A549 (cell line): ENCODE results near the gene CCL7. TPM values are rescaled to one million over a fixed set of nuclear protein-coding genes. Genes with fewer than 3 reads are reported as not detected.
A peak's percentile ranks its signal among the peaks of the same experiment; 100 is the strongest.

ENCODE experiments used
- ATAC-seq, 2 experiments: fragments of 200-7000 bp in 1 of 2; fragments of >200 bp in 1 of 2; cut with Nextera tagmentation in 1 of 2; cut with Tn5 transposase in 1 of 2; 3 replicates each; pipeline versions ENCODE4 v1.8.0 to v1.9.1; 2018 to 2020; ENCODE audit warnings: mild to moderate bottlenecking in 1 of 2, moderate library complexity in 1 of 2
- CTCF ChIA-PET: fragments of 300-600 bp; sonication (Branson Sonifier 250); formaldehyde crosslinking; extraction: SDS; loops from one replicate; lab custom pipeline; 2021; ENCODE audit warnings: antibody characterized with exemption, inconsistent platforms; lab: Yijun Ruan, JAX
- POLR2A ChIA-PET: fragments of 350-600 bp; formaldehyde crosslinking; extraction: SDS; loops from one replicate; lab custom pipeline; 2021; ENCODE audit warnings: antibody characterized with exemption, inconsistent platforms; lab: Yijun Ruan, JAX
- DNase-seq, 2 experiments: peaks; one replicate each; pipeline versions ENCODE4 v3.0.0 to v3.0.0-alpha.2; 2011 to 2016; ENCODE audit warnings: low read depth in 1 of 2, low spot score in 1 of 2
- FAIRE-seq: peaks from 2 replicates; lab custom pipeline; 2011; peaks lifted over from hg19 to GRCh38; lab: Jason Lieb, UNC
- H3K27ac ChIP-seq, 2 experiments: fragments of >200 bp; sonication (Bioruptor Twin); formaldehyde crosslinking; 3 replicates each; pipeline ENCODE4 v1.5.1; 2016 to 2017
- H3K4me1 ChIP-seq: fragments of >200 bp; sonication (Bioruptor Twin); formaldehyde crosslinking; 3 replicates; pipeline ENCODE4 v1.6.1; 2016
- H3K4me2 ChIP-seq: fragments of >200 bp; sonication (Bioruptor Twin); formaldehyde crosslinking; 3 replicates; pipeline ENCODE4 v1.6.1; 2016
- H3K4me3 ChIP-seq: fragments of >200 bp; sonication (Bioruptor Twin); formaldehyde crosslinking; 3 replicates; pipeline ENCODE4 v1.5.1; 2016
- H3K9me3 ChIP-seq: fragments of >200 bp; sonication (Bioruptor Twin); formaldehyde crosslinking; 3 replicates; pipeline ENCODE4 v1.6.1; 2016
- CBX8 ChIP-seq: fragments of 200-600 bp; sonication (generic); IDR thresholded peaks from 2 replicates; pipeline ENCODE4 v1.6.1; 2016
- FOSL2 ChIP-seq, 2 experiments: fragments of 450-650 bp in 1 of 2; fragments of >200 bp in 1 of 2; sonication (Bioruptor Twin) in 1 of 2; formaldehyde crosslinking; IDR thresholded peaks; 2 replicates each; pipeline versions ENCODE4 v1.5.0 to v1.6.1; 2016 to 2020; ENCODE audit warnings: mild to moderate bottlenecking in 1 of 2, moderate library complexity in 1 of 2
- FOXS1 ChIP-seq: fragments of 250-450 bp; sonication (Bioruptor Pico); IDR thresholded peaks from 2 replicates; pipeline ENCODE4 v1.5.0; 2020; ENCODE audit warnings: mild to moderate bottlenecking, moderate library complexity
- GATA3 ChIP-seq: IDR thresholded peaks from 2 replicates; pipeline ENCODE4 v1.6.1; 2012; ENCODE audit warnings: borderline replicate concordance
- HDAC2 ChIP-seq: fragments of 200-600 bp; sonication (generic); IDR thresholded peaks from 2 replicates; pipeline ENCODE4 v1.6.1; 2016
- HOXB5 ChIP-seq: fragments of 250-450 bp; sonication (Bioruptor Pico); IDR thresholded peaks from 2 replicates; pipeline ENCODE4 v1.5.0; 2020; ENCODE audit warnings: mild to moderate bottlenecking, moderate library complexity
- KDM1A ChIP-seq: fragments of 200-600 bp; sonication (generic); IDR thresholded peaks from 2 replicates; pipeline ENCODE4 v1.6.1; 2016; ENCODE audit warnings: low read depth, mild to moderate bottlenecking
- MYC ChIP-seq: IDR thresholded peaks from 2 replicates; pipeline ENCODE4 v1.6.1; 2012; ENCODE audit warnings: mild to moderate bottlenecking, inconsistent platforms, low read length, improper control_type of control experiment, borderline replicate concordance
- NPAS2 ChIP-seq: fragments of 250-450 bp; sonication (Bioruptor Pico); IDR thresholded peaks from 2 replicates; pipeline ENCODE4 v1.8.0; 2022; ENCODE audit warnings: mild to moderate bottlenecking, moderate library complexity, borderline replicate concordance
- NR3C1 ChIP-seq: fragments of >200 bp; sonication (Bioruptor Twin); formaldehyde crosslinking; IDR thresholded peaks from 3 replicates; pipeline ENCODE4 v1.6.1; 2017
- PHF8 ChIP-seq: fragments of 200-600 bp; sonication (generic); IDR thresholded peaks from 2 replicates; pipeline ENCODE4 v1.6.1; 2016; ENCODE audit warnings: low read depth, mild to moderate bottlenecking, antibody characterized with exemption, moderate library complexity, borderline replicate concordance
- POLR2A ChIP-seq: IDR thresholded peaks from 2 replicates; pipeline ENCODE4 v1.6.1; 2012; ENCODE audit warnings: mild to moderate bottlenecking, low read length
- RAD21 ChIP-seq, 2 experiments: fragments of >200 bp in 1 of 2; sonication (Bioruptor Twin) in 1 of 2; formaldehyde crosslinking in 1 of 2; IDR thresholded peaks in 1 of 2; conservative IDR thresholded peaks in 1 of 2; 2 replicates in 1 of 2; 3 replicates in 1 of 2; pipeline ENCODE4 v1.6.1; 2012 to 2018; ENCODE audit warnings: inconsistent platforms in 1 of 2
- TFCP2L1 ChIP-seq: fragments of 250-450 bp; sonication (Bioruptor Pico); IDR thresholded peaks from 2 replicates; pipeline ENCODE4 v1.5.0; 2021; ENCODE audit warnings: mild to moderate bottlenecking
- ZC3H11A ChIP-seq: fragments of 450-650 bp; IDR thresholded peaks from 2 replicates; pipeline ENCODE4 v1.6.1; 2014; ENCODE audit warnings: antibody characterized with exemption, mild to moderate bottlenecking
- ZFP36 ChIP-seq: fragments of 450-650 bp; IDR thresholded peaks from 2 replicates; pipeline ENCODE4 v1.6.1; 2014; ENCODE audit warnings: borderline replicate concordance; ENCODE audit not compliant: partially characterized antibody
- ZNF302 ChIP-seq: fragments of 250-450 bp; sonication (Bioruptor Pico); IDR thresholded peaks from 2 replicates; pipeline ENCODE4 v1.9.0; 2021; ENCODE audit warnings: inconsistent platforms, mild to moderate bottlenecking, moderate library complexity
- ZSCAN20 ChIP-seq: fragments of 250-450 bp; sonication (Bioruptor Pico); IDR thresholded peaks from 2 replicates; pipeline ENCODE4 v1.8.0; 2022; ENCODE audit warnings: mild to moderate bottlenecking, moderate library complexity
- WGBS: methylation state at CpG from one replicate; pipeline ENCODE4 v1.1.6; 2017; ENCODE audit errors: missing lambda C conversion rate; 5-methylcytosine and 5-hydroxymethylcytosine counted together
- polyA plus RNA-seq, 4 experiments: library from polyadenylated mRNA; depleted of rRNA in 3 of 4; stranded (reverse); fragments of >200 nt; fragmentation: RNase III in 1 of 4; extraction: RNeasy Plus Mini Kit Qiagen cat#74134 plus additional on column Dnase treatment in 1 of 4; gene quantifications; 2 replicates in 3 of 4; 3 replicates in 1 of 4; pipeline ENCODE4 v1.2.3, GENCODE V29; 2011 to 2017
- TF ChIP-seq, protein P1 (sequence below): IDR thresholded peaks from 2 replicates; pipeline ENCODE4 v1.6.1; 2012; ENCODE audit warnings: low read depth, borderline replicate concordance
- TF ChIP-seq, protein P2 (sequence below): fragments of >200 bp; sonication (Bioruptor Twin); formaldehyde crosslinking; IDR thresholded peaks from 2 replicates; pipeline ENCODE4 v1.6.1; 2016

CCL7 gene
- polyA plus RNA-seq, 2 of the 4 experiments (the other 2 are of a cell fraction), result 0.17 TPM; not detected in 1

DNA sequence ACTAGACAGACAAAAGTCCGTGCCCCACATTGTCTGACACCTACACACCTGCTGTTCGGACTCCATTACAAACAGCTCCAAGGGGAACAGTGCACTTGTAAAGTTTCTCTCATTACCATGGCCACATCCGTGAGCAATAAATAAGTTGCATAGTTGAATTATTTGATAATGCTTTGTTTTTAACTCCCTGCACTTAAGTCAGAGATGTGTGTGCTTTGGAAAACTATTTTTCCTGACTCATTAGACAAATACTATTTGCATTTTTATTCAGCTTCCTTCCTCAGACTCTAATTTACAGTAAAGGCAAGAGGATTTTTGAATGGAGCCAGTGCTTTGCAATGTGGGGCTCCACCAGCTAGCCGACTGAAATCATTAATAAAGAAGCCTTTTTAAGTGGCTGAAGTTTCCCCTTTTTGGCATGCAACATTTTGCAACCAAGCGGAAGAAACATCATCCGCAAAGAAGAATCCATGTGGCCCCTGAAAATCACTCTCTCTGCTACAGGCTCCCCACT, 21.5 kb upstream of the CCL7 start:
- ATAC-seq (peak in 1 of 2 experiments; percentile 8; a peak in 2 of 6 replicates), DNase-seq (peak in 1 of 2 experiments; percentile 55), FAIRE-seq (peak; percentile 23)
- WGBS, result 42% methylated on average over 6 of the region's 6 CpGs
- ChIA-PET CTCF (interaction anchor here (1.2 to 9.4 kb wide), 5 partner anchors 18 to 113 kb away, joined by 3 to 57 read pairs (median 7); partner anchors contain the start of gene CCL1), POLR2A (no interaction called here)
- Histone ChIP-seq H3K27ac (peak overlapping the region; percentile 55 to 87; a peak in 5 of 6 replicates), H3K4me1 (peaks cover 57% of the 10 kb centered on the region), H3K9me3 (no peaks in the 10 kb centered on the region), H3K4me3 (no peak overlapping the region), H3K4me2 (peak overlapping the region; percentile 59)
- TF ChIP-seq NPAS2, result no peak
- no peak for TF ChIP-seq FOSL2 (IDR thresholded peaks at IDR 0.05)
- TF ChIP-seq FOSL2 (CRISPR knock-in tag; IDR thresholded peaks at IDR 0.05), result peak; percentile 69
- no peak for TF ChIP-seq MYC

DNA sequence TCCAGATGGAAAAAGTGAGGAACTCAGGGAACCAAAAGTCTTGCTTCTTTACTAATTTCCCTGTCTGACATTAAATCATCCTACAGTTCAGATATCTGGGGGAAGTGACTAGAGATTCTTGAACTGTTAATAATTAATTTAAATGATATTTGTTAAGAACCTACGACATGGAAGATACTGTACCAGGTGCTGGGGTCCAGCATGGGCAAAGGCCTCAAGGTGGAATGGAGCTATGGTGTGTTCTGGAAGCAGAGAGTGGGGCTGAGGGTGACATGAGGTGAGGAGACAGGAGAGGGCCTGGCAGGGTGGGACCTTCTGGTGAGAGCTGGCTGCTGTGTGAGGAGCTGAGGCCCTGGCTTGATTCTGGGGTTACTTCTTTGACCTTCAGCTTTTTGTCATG, 21.0 kb upstream of the CCL7 start:
- CTCF ChIA-PET, result interaction anchor here (1.0 to 9.4 kb wide), 7 partner anchors 14 to 112 kb away, joined by 3 to 57 read pairs (median 5); partner anchors contain the start of gene CCL1
- 0% methylated on average over 1 of the region's 1 CpG for WGBS
- POLR2A ChIA-PET, result no interaction called here

DNA sequence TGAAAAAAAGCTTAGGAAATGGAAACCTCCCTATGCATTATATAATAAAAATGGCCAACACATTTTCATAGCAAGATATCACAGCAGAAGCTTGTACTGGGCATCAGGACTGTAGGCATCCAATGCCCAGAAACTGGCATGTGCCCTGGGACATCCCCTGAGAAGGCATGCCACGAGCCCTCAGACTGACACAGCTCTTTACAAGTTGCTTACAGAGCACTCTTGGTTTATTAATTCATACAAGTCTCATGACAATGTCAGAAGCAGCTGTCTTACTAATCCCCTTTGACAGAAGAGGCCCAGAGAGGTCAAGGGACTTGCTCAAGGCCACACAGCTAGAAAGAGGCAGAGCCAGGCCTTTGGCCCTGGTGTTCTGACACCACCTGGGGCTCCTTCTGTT, 20.5 kb upstream of the CCL7 start:
- WGBS, result 57% methylated on average over 1 of the region's 1 CpG
- TF ChIP-seq HOXB5 (CRISPR knock-in tag) (no peak), ZFP36 (peak; percentile 35)
- TF ChIP-seq, all 56 proteins: peak for 1
- Histone ChIP-seq H3K9me3 (no peaks in the 10 kb centered on the region), H3K4me1 (peaks cover 66% of the 10 kb centered on the region), H3K4me3 (no peak overlapping the region), H3K4me2 (peak overlapping the region; percentile 59), H3K27ac (peak overlapping the region; percentile 55 to 87)
- ChIA-PET POLR2A (no interaction called here), CTCF (interaction anchor here (1.0 to 9.4 kb wide), 6 partner anchors 14 to 112 kb away, joined by 3 to 57 read pairs (median 6); partner anchors contain the start of gene CCL1)
- ATAC-seq (no peak), FAIRE-seq (no peak), DNase-seq (no peak)

More for the DNA sequence above, 21.0 kb upstream of the CCL7 start:
- no peak for FAIRE-seq
- Histone ChIP-seq H3K27ac (peak overlapping the region; percentile 55 to 87), H3K4me3 (no peak overlapping the region), H3K9me3 (no peaks in the 10 kb centered on the region), H3K4me1 (peaks cover 62% of the 10 kb centered on the region), H3K4me2 (peak overlapping the region; percentile 59)
- ATAC-seq, result no peak
- TF ChIP-seq PHF8, result no peak
- DNase-seq, result no peak

DNA sequence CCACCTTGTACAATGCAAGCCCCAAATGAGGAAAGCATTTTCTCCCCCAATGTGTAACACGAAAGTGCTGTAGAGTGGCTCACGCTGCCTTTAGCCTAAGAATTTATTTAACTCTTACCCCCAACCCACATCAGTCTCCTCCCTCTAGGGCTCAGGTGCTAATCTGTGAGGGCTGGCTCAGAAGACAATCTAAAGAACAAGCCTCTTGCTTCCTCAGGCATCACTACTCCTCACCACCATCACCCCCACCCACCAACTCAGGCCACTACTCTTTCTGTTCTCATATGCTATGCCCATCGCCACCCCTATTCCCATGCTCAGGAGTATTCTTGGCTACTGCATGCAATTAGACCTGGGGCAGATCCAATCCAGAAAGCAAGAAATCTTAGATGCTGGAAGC, 18.8 kb upstream of the CCL7 start:
- TF ChIP-seq, protein P1, sequence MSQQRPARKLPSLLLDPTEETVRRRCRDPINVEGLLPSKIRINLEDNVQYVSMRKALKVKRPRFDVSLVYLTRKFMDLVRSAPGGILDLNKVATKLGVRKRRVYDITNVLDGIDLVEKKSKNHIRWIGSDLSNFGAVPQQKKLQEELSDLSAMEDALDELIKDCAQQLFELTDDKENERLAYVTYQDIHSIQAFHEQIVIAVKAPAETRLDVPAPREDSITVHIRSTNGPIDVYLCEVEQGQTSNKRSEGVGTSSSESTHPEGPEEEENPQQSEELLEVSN, result no peak
- no peak for TF ChIP-seq RAD21 (conservative IDR thresholded peaks at IDR 0.05 in 1 of 2, IDR thresholded peaks at IDR 0.05 in 1 of 2)
- TF ChIP-seq FOXS1 (CRISPR knock-in tag), result no peak
- TF ChIP-seq ZNF302 (CRISPR knock-in tag), result no peak
- no peak for TF ChIP-seq NR3C1
- TF ChIP-seq CBX8, result no peak
- TF ChIP-seq TFCP2L1 (CRISPR knock-in tag), result no peak
- no peak for TF ChIP-seq GATA3
- Histone ChIP-seq H3K9me3 (no peaks in the 10 kb centered on the region), H3K27ac (peak overlapping the region; percentile 71 to 87), H3K4me2 (peak overlapping the region; percentile 84), H3K4me1 (peaks cover 80% of the 10 kb centered on the region), H3K4me3 (no peak overlapping the region)
- ATAC-seq, result no peak
- CTCF ChIA-PET, result interaction anchor here (2.1 to 9.4 kb wide), 2 partner anchors 50 to 110 kb away, joined by 9 to 57 read pairs; partner anchors contain the start of gene CCL1
- POLR2A ChIA-PET, result no interaction called here
- WGBS, result 91% methylated on average over 3 of the region's 3 CpGs
- DNase-seq, result no peak
- FAIRE-seq, result no peak

DNA sequence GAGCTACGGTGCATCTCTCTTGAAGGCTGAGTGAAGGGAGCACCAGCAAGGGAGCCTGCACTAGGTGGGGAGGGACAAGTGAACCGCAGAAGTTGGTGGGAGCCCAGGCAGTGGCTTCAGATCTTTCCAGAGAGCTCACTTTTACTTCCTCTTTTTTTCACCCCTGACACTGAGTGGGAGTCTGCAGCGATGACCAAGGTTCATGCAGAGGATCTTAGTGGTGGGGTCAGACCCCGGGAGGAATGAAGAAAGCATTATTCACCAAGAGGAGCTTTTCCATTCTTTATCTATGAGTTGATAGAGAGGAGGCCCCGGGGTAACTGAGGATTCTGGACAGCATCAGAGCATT, 18.0 kb upstream of the CCL7 start:
- CTCF ChIA-PET, result interaction anchor here (0.9 to 9.4 kb wide), 4 partner anchors 49 to 109 kb away, joined by 3 to 57 read pairs (median 6); partner anchors contain the start of gene CCL1
- H3K4me3 ChIP-seq, result no peak overlapping the region
- ATAC-seq (peak; percentile 10 to 57), DNase-seq (peak in 1 of 2 experiments; percentile 41), FAIRE-seq (no peak)
- H3K4me1 ChIP-seq, result peaks cover 80% of the 10 kb centered on the region
- POLR2A ChIA-PET, result no interaction called here
- WGBS, result 13% methylated on average over 5 of the region's 5 CpGs
- H3K9me3 ChIP-seq, result no peaks in the 10 kb centered on the region
- TF ChIP-seq POLR2A (no peak), ZC3H11A (no peak), HDAC2 (no peak), PHF8 (no peak), NR3C1 (no peak), TFCP2L1 (CRISPR knock-in tag) (no peak), ZSCAN20 (CRISPR knock-in tag) (no peak), KDM1A (no peak)
- TF ChIP-seq, protein P2, sequence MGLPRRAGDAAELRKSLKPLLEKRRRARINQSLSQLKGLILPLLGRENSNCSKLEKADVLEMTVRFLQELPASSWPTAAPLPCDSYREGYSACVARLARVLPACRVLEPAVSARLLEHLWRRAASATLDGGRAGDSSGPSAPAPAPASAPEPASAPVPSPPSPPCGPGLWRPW, result no peak
- H3K27ac ChIP-seq, result peak overlapping the region; percentile 71 to 87
- peak overlapping the region; percentile 84 for H3K4me2 ChIP-seq
